ENCODE measurements around the gene MYO19.

MYO19 gene, protein sequence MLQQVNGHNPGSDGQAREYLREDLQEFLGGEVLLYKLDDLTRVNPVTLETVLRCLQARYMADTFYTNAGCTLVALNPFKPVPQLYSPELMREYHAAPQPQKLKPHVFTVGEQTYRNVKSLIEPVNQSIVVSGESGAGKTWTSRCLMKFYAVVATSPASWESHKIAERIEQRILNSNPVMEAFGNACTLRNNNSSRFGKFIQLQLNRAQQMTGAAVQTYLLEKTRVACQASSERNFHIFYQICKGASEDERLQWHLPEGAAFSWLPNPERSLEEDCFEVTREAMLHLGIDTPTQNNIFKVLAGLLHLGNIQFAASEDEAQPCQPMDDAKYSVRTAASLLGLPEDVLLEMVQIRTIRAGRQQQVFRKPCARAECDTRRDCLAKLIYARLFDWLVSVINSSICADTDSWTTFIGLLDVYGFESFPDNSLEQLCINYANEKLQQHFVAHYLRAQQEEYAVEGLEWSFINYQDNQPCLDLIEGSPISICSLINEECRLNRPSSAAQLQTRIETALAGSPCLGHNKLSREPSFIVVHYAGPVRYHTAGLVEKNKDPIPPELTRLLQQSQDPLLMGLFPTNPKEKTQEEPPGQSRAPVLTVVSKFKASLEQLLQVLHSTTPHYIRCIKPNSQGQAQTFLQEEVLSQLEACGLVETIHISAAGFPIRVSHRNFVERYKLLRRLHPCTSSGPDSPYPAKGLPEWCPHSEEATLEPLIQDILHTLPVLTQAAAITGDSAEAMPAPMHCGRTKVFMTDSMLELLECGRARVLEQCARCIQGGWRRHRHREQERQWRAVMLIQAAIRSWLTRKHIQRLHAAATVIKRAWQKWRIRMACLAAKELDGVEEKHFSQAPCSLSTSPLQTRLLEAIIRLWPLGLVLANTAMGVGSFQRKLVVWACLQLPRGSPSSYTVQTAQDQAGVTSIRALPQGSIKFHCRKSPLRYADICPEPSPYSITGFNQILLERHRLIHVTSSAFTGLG

DNA sequence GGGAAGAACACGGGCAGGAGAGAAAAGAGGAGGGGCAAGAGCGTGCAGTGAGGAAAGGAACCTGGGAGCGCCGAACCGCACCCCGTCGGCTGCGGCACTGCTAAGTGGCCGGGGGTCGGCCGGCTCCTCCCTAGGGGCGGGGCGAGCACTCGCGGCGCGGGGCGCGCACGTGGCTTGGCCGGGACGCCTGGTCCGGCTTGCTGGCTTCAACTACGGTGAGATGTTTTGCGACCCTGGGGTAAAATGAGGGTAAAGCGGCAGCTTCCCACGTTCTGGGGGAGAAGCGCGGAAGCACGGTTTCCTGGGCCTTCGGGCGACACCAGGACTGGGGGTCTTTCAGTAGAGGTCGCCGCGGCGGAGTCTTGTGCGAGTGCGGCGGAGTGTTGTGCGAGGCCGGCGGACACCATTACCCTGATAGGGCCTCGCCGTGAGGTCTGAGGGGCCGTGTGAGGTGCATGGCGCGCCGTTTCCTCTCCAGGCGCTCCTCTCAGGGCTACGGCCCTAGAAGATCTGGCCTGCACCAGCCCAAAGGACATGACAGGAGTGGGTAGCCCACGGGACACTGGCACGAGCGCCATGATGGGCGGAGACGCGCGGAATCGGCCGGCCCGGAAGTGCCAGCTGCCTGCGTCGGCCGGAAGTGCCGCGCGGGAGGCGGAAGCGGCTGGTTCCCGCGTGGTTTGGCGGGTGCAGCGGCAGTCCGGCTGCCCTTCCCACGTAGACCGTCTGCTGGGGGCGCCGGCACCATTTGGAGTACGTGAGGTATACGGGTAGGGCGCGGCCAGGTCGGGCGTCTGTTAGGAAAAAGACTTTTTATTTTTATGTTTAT lies at the start of gene MYO19, which contains the start of gene PIGW:
MYO19 (minus strand) TSS at position 29 of the 829 bp plus-strand sequence. CDS start 2,330 bp downstream, outside the sequence.
PIGW (plus strand) TSS at position 148 of the 829 bp plus-strand sequence. CDS start 2,115 bp downstream, outside the sequence.
- Histone ChIP-seq H3K27me3 (ENCODE audit: control insufficient read depth, insufficient read depth, low read length) (no peaks in the 10 kb centered on the region), H3K4me1 (ENCODE audit: control insufficient read depth, insufficient read depth, low read length) (peaks cover 3% of the 10 kb centered on the region), H3K27ac (ENCODE audit: low read depth, low read length) (peak within 1 kb of the TSS; percentile 91), H3K4me3 (ENCODE audit: low read length) (peak within 1 kb of the TSS; percentile 79), H3K36me3 (ENCODE audit: control insufficient read depth, insufficient read depth, low read length) (peaks cover 2% of the 10 kb centered on the region), H3K9ac (ENCODE audit: low read length) (peak within 1 kb of the TSS; percentile 88)

- H3K9ac ChIP-seq (ENCODE audit: low read length), result no peak overlapping the region
- peaks cover 27% of the 10 kb centered on the region for H3K36me3 ChIP-seq (ENCODE audit: control insufficient read depth, insufficient read depth, low read length)
- no peak overlapping the region for H3K4me3 ChIP-seq (ENCODE audit: low read length)
- no peak overlapping the region for H3K27ac ChIP-seq (ENCODE audit: low read depth, low read length)
- H3K4me1 ChIP-seq (ENCODE audit: control insufficient read depth, insufficient read depth, low read length), result no peaks in the 10 kb centered on the region
- H3K27me3 ChIP-seq (ENCODE audit: control insufficient read depth, insufficient read depth, low read length), result no peaks in the 10 kb centered on the region
Measured at GRCh38 chr17:36583787-36584186, 49.1 kb upstream of the MYO19 start.

GRCh38 chr17:36578671-36579070 lies 44.0 kb upstream of the MYO19 start:
- Histone ChIP-seq H3K27ac (ENCODE audit: low read depth, low read length) (no peak overlapping the region), H3K36me3 (ENCODE audit: control insufficient read depth, insufficient read depth, low read length) (peaks cover 22% of the 10 kb centered on the region), H3K4me3 (ENCODE audit: low read length) (no peak overlapping the region), H3K27me3 (ENCODE audit: control insufficient read depth, insufficient read depth, low read length) (no peaks in the 10 kb centered on the region), H3K4me1 (ENCODE audit: control insufficient read depth, insufficient read depth, low read length) (no peaks in the 10 kb centered on the region), H3K9ac (ENCODE audit: low read length) (no peak overlapping the region)

DNA sequence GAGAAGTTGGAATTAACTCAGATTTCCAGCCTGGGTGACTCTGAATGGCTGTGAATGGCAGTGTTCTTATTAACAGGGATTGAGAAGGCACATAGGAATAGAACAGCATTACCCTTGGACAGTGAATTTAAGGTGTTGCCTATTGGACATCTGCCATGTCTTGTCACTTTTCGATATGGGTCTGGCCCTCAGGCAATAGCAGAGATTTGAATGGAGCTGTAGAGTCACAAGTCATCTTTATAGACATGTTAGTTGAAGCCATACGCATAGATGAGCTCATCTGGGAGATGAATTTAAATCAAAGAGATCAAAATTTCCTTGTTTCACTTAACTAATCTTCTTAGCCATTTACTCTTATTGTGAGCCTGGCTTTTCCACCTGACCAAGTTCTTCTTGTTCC lies 42.1 kb upstream of the MYO19 start:
- H3K36me3 ChIP-seq (ENCODE audit: control insufficient read depth, insufficient read depth, low read length), result peaks cover 22% of the 10 kb centered on the region
- H3K9ac ChIP-seq (ENCODE audit: low read length), result no peak overlapping the region
- H3K27me3 ChIP-seq (ENCODE audit: control insufficient read depth, insufficient read depth, low read length), result no peaks in the 10 kb centered on the region
- no peak overlapping the region for H3K4me3 ChIP-seq (ENCODE audit: low read length)
- no peaks in the 10 kb centered on the region for H3K4me1 ChIP-seq (ENCODE audit: control insufficient read depth, insufficient read depth, low read length)
- no peak overlapping the region for H3K27ac ChIP-seq (ENCODE audit: low read depth, low read length)

GRCh38 chr17:36575028-36575427 lies 40.4 kb upstream of the MYO19 start:
- H3K4me1 ChIP-seq (ENCODE audit: control insufficient read depth, insufficient read depth, low read length), result no peaks in the 10 kb centered on the region
- H3K27me3 ChIP-seq (ENCODE audit: control insufficient read depth, insufficient read depth, low read length), result no peaks in the 10 kb centered on the region
- H3K36me3 ChIP-seq (ENCODE audit: control insufficient read depth, insufficient read depth, low read length), result peaks cover 22% of the 10 kb centered on the region
- H3K27ac ChIP-seq (ENCODE audit: low read depth, low read length), result no peak overlapping the region
- no peak overlapping the region for H3K9ac ChIP-seq (ENCODE audit: low read length)
- no peak overlapping the region for H3K4me3 ChIP-seq (ENCODE audit: low read length)

DNA sequence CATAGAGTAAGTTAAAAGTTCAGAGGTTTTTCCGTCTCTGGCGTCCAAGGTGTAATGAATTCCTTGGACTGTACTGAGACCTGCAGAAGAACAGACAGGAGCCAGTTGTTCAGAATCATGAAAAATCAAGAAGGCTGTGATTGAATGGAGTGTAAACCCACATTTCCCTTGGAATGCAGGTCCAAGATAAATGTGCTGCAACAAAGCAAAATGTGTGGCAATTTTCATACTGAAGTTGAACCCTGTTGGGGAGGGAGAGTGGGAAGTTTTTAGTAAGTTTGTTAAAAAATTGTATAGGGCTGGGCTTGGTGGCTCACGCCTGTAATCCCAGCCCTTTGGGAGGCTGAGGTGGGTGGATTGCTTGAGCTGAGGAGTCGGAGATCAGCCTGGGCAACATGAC lies 31.4 kb upstream of the MYO19 start:
- Histone ChIP-seq H3K27me3 (ENCODE audit: control insufficient read depth, insufficient read depth, low read length) (no peaks in the 10 kb centered on the region), H3K4me3 (ENCODE audit: low read length) (no peak overlapping the region), H3K4me1 (ENCODE audit: control insufficient read depth, insufficient read depth, low read length) (no peaks in the 10 kb centered on the region), H3K36me3 (ENCODE audit: control insufficient read depth, insufficient read depth, low read length) (peaks cover 11% of the 10 kb centered on the region), H3K27ac (ENCODE audit: low read depth, low read length) (no peak overlapping the region), H3K9ac (ENCODE audit: low read length) (no peak overlapping the region)

DNA sequence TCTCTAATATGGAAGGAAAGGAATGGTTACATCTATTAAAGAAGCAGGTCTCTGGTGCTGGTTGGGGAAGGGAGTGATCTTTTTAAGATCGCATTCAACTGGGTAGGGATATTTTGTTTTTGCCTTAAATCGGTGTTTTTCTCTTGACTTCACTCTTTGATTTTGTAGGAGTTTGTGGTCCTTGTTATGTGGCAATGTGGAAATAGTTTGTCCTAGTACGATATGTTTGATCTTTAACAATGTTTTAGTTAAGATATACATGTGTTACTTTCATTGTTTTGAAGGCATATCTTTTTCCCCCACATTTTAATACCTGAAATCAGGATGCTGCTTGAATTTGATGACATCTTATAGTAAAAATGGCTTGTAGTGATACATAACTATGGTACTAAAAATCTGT lies 18.8 kb upstream of the MYO19 start:
- Histone ChIP-seq H3K4me3 (ENCODE audit: low read length) (no peak overlapping the region), H3K27ac (ENCODE audit: low read depth, low read length) (no peak overlapping the region), H3K27me3 (ENCODE audit: control insufficient read depth, insufficient read depth, low read length) (no peaks in the 10 kb centered on the region), H3K36me3 (ENCODE audit: control insufficient read depth, insufficient read depth, low read length) (peaks cover 7% of the 10 kb centered on the region), H3K4me1 (ENCODE audit: control insufficient read depth, insufficient read depth, low read length) (no peaks in the 10 kb centered on the region), H3K9ac (ENCODE audit: low read length) (no peak overlapping the region)

GRCh38 chr17:36550491-36551417 lies 16.1 kb upstream of the MYO19 start:
- H3K9ac ChIP-seq (ENCODE audit: low read length), result no peak overlapping the region
- H3K27ac ChIP-seq (ENCODE audit: low read depth, low read length), result no peak overlapping the region
- H3K27me3 ChIP-seq (ENCODE audit: control insufficient read depth, insufficient read depth, low read length), result no peaks in the 10 kb centered on the region
- H3K4me3 ChIP-seq (ENCODE audit: low read length), result no peak overlapping the region
- peaks cover 19% of the 10 kb centered on the region for H3K4me1 ChIP-seq (ENCODE audit: control insufficient read depth, insufficient read depth, low read length)
- H3K36me3 ChIP-seq (ENCODE audit: control insufficient read depth, insufficient read depth, low read length), result no peaks in the 10 kb centered on the region

GRCh38 chr17:36547776-36548175 lies 13.1 kb upstream of the MYO19 start:
- Histone ChIP-seq H3K27me3 (ENCODE audit: control insufficient read depth, insufficient read depth, low read length) (no peaks in the 10 kb centered on the region), H3K4me3 (ENCODE audit: low read length) (no peak overlapping the region), H3K4me1 (ENCODE audit: control insufficient read depth, insufficient read depth, low read length) (peaks cover 19% of the 10 kb centered on the region), H3K36me3 (ENCODE audit: control insufficient read depth, insufficient read depth, low read length) (no peaks in the 10 kb centered on the region), H3K27ac (ENCODE audit: low read depth, low read length) (no peak overlapping the region), H3K9ac (ENCODE audit: low read length) (no peak overlapping the region)

- H3K36me3 ChIP-seq (ENCODE audit: control insufficient read depth, insufficient read depth, low read length), result no peaks in the 10 kb centered on the region
- no peak overlapping the region for H3K9ac ChIP-seq (ENCODE audit: low read length)
- peaks cover 19% of the 10 kb centered on the region for H3K4me1 ChIP-seq (ENCODE audit: control insufficient read depth, insufficient read depth, low read length)
- peak overlapping the region; percentile 90 for H3K27ac ChIP-seq (ENCODE audit: low read depth, low read length)
- H3K27me3 ChIP-seq (ENCODE audit: control insufficient read depth, insufficient read depth, low read length), result no peaks in the 10 kb centered on the region
- H3K4me3 ChIP-seq (ENCODE audit: low read length), result peak overlapping the region; percentile 69
Measured at GRCh38 chr17:36546418-36547093, 11.9 kb upstream of the MYO19 start.

Measured in rectal smooth muscle tissue (tissue), 1 donor.